ENCODE measurements around the gene EYA4. TPM values are rescaled to one million over a fixed set of nuclear protein-coding genes. Genes with fewer than 3 reads are reported as not detected.
"Not testable (repeated sequence)": the region's sequence is repeated elsewhere in the genome, so short reads cannot be mapped to it uniquely, and the experiment has no call there.

EYA4 gene
- polyA plus RNA-seq, 2 donors: 0.02 to 0.04 TPM

DNA sequence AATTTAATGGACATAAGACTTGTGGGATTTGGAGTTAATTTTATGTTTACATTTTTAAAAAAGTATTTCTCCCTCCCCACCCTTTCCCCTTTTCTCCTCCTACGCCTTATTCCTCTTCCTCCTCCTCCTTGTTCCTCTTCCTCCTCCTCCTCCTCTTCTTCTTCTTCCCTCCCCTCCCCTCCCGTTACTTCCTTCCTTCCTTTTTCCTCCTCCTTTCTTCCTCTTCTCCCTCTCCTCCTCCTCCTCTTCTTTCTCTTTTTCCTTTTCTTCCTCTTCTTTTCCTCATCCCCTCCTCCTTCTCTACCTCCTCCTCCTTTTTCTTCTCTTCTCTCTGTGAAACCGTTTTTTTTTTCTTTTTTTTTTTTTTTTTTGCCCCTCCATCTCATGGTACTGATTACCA, 139.6 kb downstream of the EYA4 start:
- 56 to 66% methylated on average over 3 of the region's 3 CpGs for WGBS, 2 donors
- no peak overlapping the region for H3K27ac ChIP-seq (ENCODE audit: low read depth in 2 of 2, low read length in 1 of 2)
- no peaks in the 10 kb centered on the region for H3K9me3 ChIP-seq (ENCODE audit: control insufficient read depth in 2 of 2, insufficient read depth in 1 of 2, low read depth in 1 of 2, low read length in 1 of 2)
- no peaks in the 10 kb centered on the region for H3K4me1 ChIP-seq (ENCODE audit: control insufficient read depth in 2 of 2, insufficient read depth in 2 of 2, low read length in 1 of 2)
- H3K36me3 ChIP-seq (ENCODE audit: control insufficient read depth in 2 of 2, insufficient read depth in 2 of 2, low read length in 1 of 2): no peaks in the 10 kb centered on the region
- H3K4me3 ChIP-seq (ENCODE audit: low read depth in 1 of 2, low read length in 2 of 2): no peak overlapping the region
- no peaks in the 10 kb centered on the region for H3K27me3 ChIP-seq (ENCODE audit: control insufficient read depth in 1 of 2, insufficient read depth in 2 of 2, low read length in 2 of 2)

GRCh38 chr6:133388731-133389130, 147.6 kb downstream of the EYA4 start:
- Histone ChIP-seq H3K36me3 (ENCODE audit: control insufficient read depth in 2 of 2, insufficient read depth in 2 of 2, low read length in 1 of 2) (no peaks in the 10 kb centered on the region), H3K4me1 (ENCODE audit: control insufficient read depth in 2 of 2, insufficient read depth in 2 of 2, low read length in 1 of 2) (no peaks in the 10 kb centered on the region), H3K9me3 (ENCODE audit: control insufficient read depth in 2 of 2, insufficient read depth in 1 of 2, low read depth in 1 of 2, low read length in 1 of 2) (no peaks in the 10 kb centered on the region), H3K27ac (ENCODE audit: low read depth in 2 of 2, low read length in 1 of 2) (no peak overlapping the region), H3K4me3 (ENCODE audit: low read depth in 1 of 2, low read length in 2 of 2) (no peak overlapping the region), H3K27me3 (ENCODE audit: control insufficient read depth in 1 of 2, insufficient read depth in 2 of 2, low read length in 2 of 2) (no peaks in the 10 kb centered on the region)
- 75 to 81% methylated on average over 6 of the region's 6 CpGs for WGBS, 2 donors

DNA sequence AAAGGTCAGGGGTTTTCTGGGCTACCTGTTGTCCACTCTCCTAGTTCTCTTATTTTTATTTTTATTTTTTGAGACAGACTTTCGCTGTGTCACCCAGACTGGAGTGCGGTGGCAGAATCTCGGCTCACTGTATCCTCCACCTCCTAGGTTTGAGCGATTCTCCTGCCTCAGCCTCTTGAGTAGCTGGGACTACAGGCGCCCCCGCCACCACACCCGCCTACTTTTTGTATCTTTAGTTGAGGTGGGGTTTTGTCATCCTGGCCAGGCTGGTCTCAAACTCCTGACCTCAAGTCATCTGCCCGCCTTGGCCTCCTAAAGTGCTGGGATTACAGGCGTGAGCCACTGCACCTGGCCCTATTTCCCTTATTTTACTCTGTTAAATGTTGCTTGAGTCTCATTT, 149.0 kb downstream of the EYA4 start:
- 94% methylated on average over 9 of the region's 9 CpGs for WGBS, 2 donors

GRCh38 chr6:133392015-133392414, 150.9 kb downstream of the EYA4 start:
- H3K27ac ChIP-seq (ENCODE audit: low read depth in 2 of 2, low read length in 1 of 2): no peak overlapping the region
- H3K4me3 ChIP-seq (ENCODE audit: low read depth in 1 of 2, low read length in 2 of 2): no peak overlapping the region
- H3K9me3 ChIP-seq (ENCODE audit: control insufficient read depth in 2 of 2, insufficient read depth in 1 of 2, low read depth in 1 of 2, low read length in 1 of 2): no peaks in the 10 kb centered on the region
- H3K4me1 ChIP-seq (ENCODE audit: control insufficient read depth in 2 of 2, insufficient read depth in 2 of 2, low read length in 1 of 2): no peaks in the 10 kb centered on the region
- no peaks in the 10 kb centered on the region for H3K27me3 ChIP-seq (ENCODE audit: control insufficient read depth in 1 of 2, insufficient read depth in 2 of 2, low read length in 2 of 2)
- WGBS, 2 donors: 71 to 78% methylated on average over 3 of the region's 3 CpGs
- H3K36me3 ChIP-seq (ENCODE audit: control insufficient read depth in 2 of 2, insufficient read depth in 2 of 2, low read length in 1 of 2): no peaks in the 10 kb centered on the region

More for the DNA sequence above, 149.0 kb downstream of the EYA4 start:
- no peak overlapping the region for H3K4me3 ChIP-seq (ENCODE audit: low read depth in 1 of 2, low read length in 2 of 2)
- no peaks in the 10 kb centered on the region for H3K4me1 ChIP-seq (ENCODE audit: control insufficient read depth in 2 of 2, insufficient read depth in 2 of 2, low read length in 1 of 2)
- H3K27ac ChIP-seq (ENCODE audit: low read depth in 2 of 2, low read length in 1 of 2): no peak overlapping the region
- H3K27me3 ChIP-seq (ENCODE audit: control insufficient read depth in 1 of 2, insufficient read depth in 2 of 2, low read length in 2 of 2): no peaks in the 10 kb centered on the region
- no peaks in the 10 kb centered on the region for H3K36me3 ChIP-seq (ENCODE audit: control insufficient read depth in 2 of 2, insufficient read depth in 2 of 2, low read length in 1 of 2)
- no peaks in the 10 kb centered on the region for H3K9me3 ChIP-seq (ENCODE audit: control insufficient read depth in 2 of 2, insufficient read depth in 1 of 2, low read depth in 1 of 2, low read length in 1 of 2)

- H3K4me3 ChIP-seq (ENCODE audit: low read depth in 1 of 2, low read length in 2 of 2): no peak overlapping the region
- WGBS, 2 donors: 40 to 50% methylated on average over 2 of the region's 2 CpGs
- H3K9me3 ChIP-seq (ENCODE audit: control insufficient read depth in 2 of 2, insufficient read depth in 1 of 2, low read depth in 1 of 2, low read length in 1 of 2): no peaks in the 10 kb centered on the region
- H3K27ac ChIP-seq (ENCODE audit: low read depth in 2 of 2, low read length in 1 of 2): no peak overlapping the region
- no peaks in the 10 kb centered on the region for H3K36me3 ChIP-seq (ENCODE audit: control insufficient read depth in 2 of 2, insufficient read depth in 2 of 2, low read length in 1 of 2)
- no peaks in the 10 kb centered on the region for H3K27me3 ChIP-seq (ENCODE audit: control insufficient read depth in 1 of 2, insufficient read depth in 2 of 2, low read length in 2 of 2)
- H3K4me1 ChIP-seq (ENCODE audit: control insufficient read depth in 2 of 2, insufficient read depth in 2 of 2, low read length in 1 of 2): no peaks in the 10 kb centered on the region
These were observed 151.5 kb downstream of the EYA4 start for GRCh38 chr6:133392641-133393040.

- Histone ChIP-seq H3K27me3 (ENCODE audit: control insufficient read depth in 1 of 2, insufficient read depth in 2 of 2, low read length in 2 of 2) (no peaks in the 10 kb centered on the region), H3K36me3 (ENCODE audit: control insufficient read depth in 2 of 2, insufficient read depth in 2 of 2, low read length in 1 of 2) (no peaks in the 10 kb centered on the region), H3K4me3 (ENCODE audit: low read depth in 1 of 2, low read length in 2 of 2) (no peak overlapping the region), H3K4me1 (ENCODE audit: control insufficient read depth in 2 of 2, insufficient read depth in 2 of 2, low read length in 1 of 2) (no peaks in the 10 kb centered on the region), H3K9me3 (ENCODE audit: control insufficient read depth in 2 of 2, insufficient read depth in 1 of 2, low read depth in 1 of 2, low read length in 1 of 2) (no peaks in the 10 kb centered on the region), H3K27ac (ENCODE audit: low read depth in 2 of 2, low read length in 1 of 2) (no peak overlapping the region)
- whole genome bisulfite sequencing, 2 donors: 51 to 56% methylated on average over 1 of the region's 1 CpG
These were observed 152.7 kb downstream of the EYA4 start for GRCh38 chr6:133393891-133394290.

DNA sequence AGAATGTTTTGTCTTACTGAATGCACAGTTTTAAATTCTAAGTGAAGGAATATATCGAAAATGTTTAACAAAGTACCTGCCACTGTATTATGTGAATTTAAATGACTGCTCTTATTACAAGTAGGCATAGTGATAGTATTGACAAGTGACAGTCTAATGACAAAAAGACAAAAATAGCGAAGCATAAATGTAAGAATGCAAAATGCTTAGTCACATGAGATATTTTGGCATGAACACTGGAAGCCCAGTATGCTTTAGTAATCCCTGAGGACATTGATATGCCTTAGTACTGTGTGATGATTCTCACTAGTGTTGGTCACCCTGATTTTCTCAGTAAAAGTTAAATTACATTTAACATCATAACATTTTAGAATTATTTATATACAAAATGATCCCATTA, 153.5 kb downstream of the EYA4 start:
- Histone ChIP-seq H3K27ac (ENCODE audit: low read depth in 2 of 2, low read length in 1 of 2) (no peak overlapping the region), H3K27me3 (ENCODE audit: control insufficient read depth in 1 of 2, insufficient read depth in 2 of 2, low read length in 2 of 2) (no peaks in the 10 kb centered on the region), H3K36me3 (ENCODE audit: control insufficient read depth in 2 of 2, insufficient read depth in 2 of 2, low read length in 1 of 2) (no peaks in the 10 kb centered on the region), H3K4me1 (ENCODE audit: control insufficient read depth in 2 of 2, insufficient read depth in 2 of 2, low read length in 1 of 2) (no peaks in the 10 kb centered on the region), H3K4me3 (ENCODE audit: low read depth in 1 of 2, low read length in 2 of 2) (no peak overlapping the region), H3K9me3 (ENCODE audit: control insufficient read depth in 2 of 2, insufficient read depth in 1 of 2, low read depth in 1 of 2, low read length in 1 of 2) (no peaks in the 10 kb centered on the region)
- WGBS, 2 donors: 83 to 84% methylated on average over 2 of the region's 2 CpGs

- Histone ChIP-seq H3K4me1 (ENCODE audit: control insufficient read depth in 2 of 2, insufficient read depth in 2 of 2, low read length in 1 of 2) (no peaks in the 10 kb centered on the region), H3K27me3 (ENCODE audit: control insufficient read depth in 1 of 2, insufficient read depth in 2 of 2, low read length in 2 of 2) (no peaks in the 10 kb centered on the region)
- 51 to 69% methylated on average over 6 of the region's 6 CpGs for WGBS, 2 donors
These were observed 155.3 kb downstream of the EYA4 start for GRCh38 chr6:133396233-133396983.

DNA sequence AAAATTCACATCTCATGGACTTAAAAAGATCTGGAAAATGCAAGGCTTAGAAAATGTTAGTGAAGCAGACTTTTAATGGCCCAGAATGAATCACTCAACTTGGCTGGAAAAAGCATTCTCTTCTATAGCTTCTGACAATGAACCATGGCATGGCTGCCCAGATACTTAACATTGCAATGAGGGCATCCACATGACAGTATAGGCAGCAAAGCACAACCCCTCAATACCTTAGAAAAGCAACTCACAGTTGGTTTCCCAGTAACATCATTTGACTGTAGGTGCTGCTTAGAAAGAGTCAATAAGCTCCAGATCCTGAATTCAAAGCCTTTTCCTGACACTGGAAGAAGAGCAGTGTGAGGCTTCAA, 155.8 kb downstream of the EYA4 start:
- H3K9me3 ChIP-seq (ENCODE audit: control insufficient read depth in 2 of 2, insufficient read depth in 1 of 2, low read depth in 1 of 2, low read length in 1 of 2): no peaks in the 10 kb centered on the region
- no peak overlapping the region for H3K4me3 ChIP-seq (ENCODE audit: low read depth in 1 of 2, low read length in 2 of 2)
- H3K4me1 ChIP-seq (ENCODE audit: control insufficient read depth in 2 of 2, insufficient read depth in 2 of 2, low read length in 1 of 2): no peaks in the 10 kb centered on the region
- no peaks in the 10 kb centered on the region for H3K27me3 ChIP-seq (ENCODE audit: control insufficient read depth in 1 of 2, insufficient read depth in 2 of 2, low read length in 2 of 2)
- H3K27ac ChIP-seq (ENCODE audit: low read depth in 2 of 2, low read length in 1 of 2): no peak overlapping the region
- no peaks in the 10 kb centered on the region for H3K36me3 ChIP-seq (ENCODE audit: control insufficient read depth in 2 of 2, insufficient read depth in 2 of 2, low read length in 1 of 2)

More at GRCh38 chr6:133396233-133396983, 155.3 kb downstream of the EYA4 start:
- Histone ChIP-seq H3K36me3 (ENCODE audit: control insufficient read depth in 2 of 2, insufficient read depth in 2 of 2, low read length in 1 of 2) (no peaks in the 10 kb centered on the region), H3K27ac (ENCODE audit: low read depth in 2 of 2, low read length in 1 of 2) (no peak overlapping the region), H3K9me3 (ENCODE audit: control insufficient read depth in 2 of 2, insufficient read depth in 1 of 2, low read depth in 1 of 2, low read length in 1 of 2) (no peaks in the 10 kb centered on the region), H3K4me3 (ENCODE audit: low read depth in 1 of 2, low read length in 2 of 2) (no peak overlapping the region)

DNA sequence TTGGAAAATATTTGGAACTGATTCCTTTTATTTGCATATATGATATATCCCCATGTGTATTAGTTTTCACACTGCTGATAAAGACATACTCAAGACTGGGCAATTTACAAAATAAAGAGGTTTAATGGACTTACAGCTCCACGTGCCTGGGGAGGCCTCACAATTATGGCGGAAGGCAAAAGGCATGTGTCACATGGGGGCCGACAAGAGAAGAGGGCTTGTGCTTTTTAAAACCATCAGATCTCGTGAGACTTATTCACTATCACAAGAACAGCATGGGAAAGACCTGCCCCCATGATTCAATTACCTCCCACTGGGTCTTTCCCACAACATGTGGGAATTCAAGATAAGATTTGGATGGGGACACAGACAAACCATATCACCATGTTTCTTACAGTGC, 156.4 kb downstream of the EYA4 start:
- H3K4me3 ChIP-seq (ENCODE audit: low read depth in 1 of 2, low read length in 2 of 2); H3K9me3 ChIP-seq (ENCODE audit: control insufficient read depth in 2 of 2, insufficient read depth in 1 of 2, low read depth in 1 of 2, low read length in 1 of 2); H3K36me3 ChIP-seq (ENCODE audit: control insufficient read depth in 2 of 2, insufficient read depth in 2 of 2, low read length in 1 of 2); H3K27me3 ChIP-seq (ENCODE audit: control insufficient read depth in 1 of 2, insufficient read depth in 2 of 2, low read length in 2 of 2); H3K4me1 ChIP-seq (ENCODE audit: control insufficient read depth in 2 of 2, insufficient read depth in 2 of 2, low read length in 1 of 2); H3K27ac ChIP-seq (ENCODE audit: low read depth in 2 of 2, low read length in 1 of 2): not testable (repeated sequence)
- 72 to 75% methylated on average over 4 of the region's 4 CpGs for WGBS, 2 donors

All from esophagus (tissue), 2 donors.